Right lung (tissue), 5 donors: ENCODE results near the gene TIMM23. TPM values are rescaled to one million over a fixed set of nuclear protein-coding genes. Genes with fewer than 3 reads are reported as not detected.
"Not testable (repeated sequence)": the region's sequence is repeated elsewhere in the genome, so short reads cannot be mapped to it uniquely, and the experiment has no call there.

Source experiments
- DNase-seq, 2 donors: peaks; one replicate each; pipeline ENCODE4 v3.0.0-alpha.2; 2013
- polyA plus RNA-seq, 5 donors: library from polyadenylated mRNA; unstranded; fragments of 120-200 nt; gene quantifications; one replicate each; pipeline versions ENCODE4 v1.2.1 to v1.2.3, GENCODE V29; 2013; ENCODE audit warnings: inconsistent platforms in 1 of 5, low replicate concordance in 1 of 5; ENCODE audit not compliant: insufficient read length in 5 of 5, insufficient read depth in 1 of 5

The TIMM23 gene
- polyA plus RNA-seq, 5 donors: 41.7 to 54.9 (median 47.6) TPM

- peak in 1 of 2 donors; percentile 14 for DNase-seq
Observed at GRCh38 chr10:45983538-45984186, 11.4 kb downstream of the TIMM23 start.

GRCh38 chr10:45984473-45984872, 12.2 kb downstream of the TIMM23 start:
- not testable (repeated sequence) for DNase-seq

- not testable (repeated sequence) for DNase-seq
Observed at GRCh38 chr10:45985590-45985989, 13.3 kb downstream of the TIMM23 start.

DNA sequence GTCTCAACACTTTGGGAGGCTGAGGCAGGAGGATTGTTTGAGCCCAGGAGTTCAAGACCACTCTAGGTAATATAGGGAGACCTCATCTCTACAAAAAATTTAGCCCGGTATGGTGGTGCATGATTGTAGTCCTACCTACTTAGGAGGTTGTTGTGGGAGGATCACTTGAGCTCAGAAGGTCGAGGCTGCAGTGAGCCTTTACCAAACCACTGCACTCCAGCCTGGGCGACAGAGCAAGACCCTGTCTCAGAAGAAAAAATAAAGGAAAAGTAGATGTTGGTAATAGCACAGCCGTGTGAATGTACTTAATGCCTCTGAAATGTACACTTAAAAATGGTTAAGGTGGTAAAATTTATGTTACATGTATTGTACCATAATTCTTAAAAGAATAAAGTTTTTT, 25.3 kb downstream of the TIMM23 start:
- DNase-seq: no peak

DNA sequence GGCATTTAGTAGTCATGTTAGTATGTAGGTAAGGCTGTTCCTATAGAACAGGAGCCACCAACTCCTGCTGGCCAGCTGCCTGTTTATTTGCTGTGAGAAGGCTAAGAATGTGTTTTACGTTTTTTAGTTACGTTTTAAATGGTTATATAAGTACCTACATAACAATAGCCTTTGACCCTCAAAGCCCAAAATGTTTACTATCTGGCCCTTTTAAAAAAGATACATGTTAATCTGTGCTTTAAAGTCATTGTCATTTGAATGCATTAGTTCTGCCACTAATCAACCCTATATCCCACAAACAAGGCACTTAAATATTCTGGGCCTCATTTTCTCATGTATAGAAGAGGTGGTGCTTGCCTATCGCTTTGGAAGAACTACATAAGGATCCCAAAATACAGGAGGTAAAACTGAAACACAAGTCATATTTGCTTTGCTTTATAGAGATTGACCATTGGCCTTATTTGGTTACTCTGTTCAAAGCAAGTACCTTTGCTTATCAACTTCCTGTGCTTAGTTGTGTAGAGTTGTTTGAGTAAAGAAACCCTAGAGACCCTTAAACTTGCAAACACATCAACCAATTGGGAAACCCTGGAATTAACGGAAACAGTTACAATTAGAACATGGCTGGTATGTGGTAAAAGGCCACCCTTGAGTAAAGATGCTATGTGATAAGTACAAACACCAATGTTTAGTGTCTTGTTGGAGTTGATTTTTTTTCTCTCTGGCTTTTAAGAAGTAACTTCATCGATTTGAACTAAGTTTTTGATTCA, 25.9 kb downstream of the TIMM23 start:
- DNase-seq: no peak

GRCh38 chr10:45999955-46000354, 27.7 kb downstream of the TIMM23 start:
- not testable (repeated sequence) for DNase-seq

DNA sequence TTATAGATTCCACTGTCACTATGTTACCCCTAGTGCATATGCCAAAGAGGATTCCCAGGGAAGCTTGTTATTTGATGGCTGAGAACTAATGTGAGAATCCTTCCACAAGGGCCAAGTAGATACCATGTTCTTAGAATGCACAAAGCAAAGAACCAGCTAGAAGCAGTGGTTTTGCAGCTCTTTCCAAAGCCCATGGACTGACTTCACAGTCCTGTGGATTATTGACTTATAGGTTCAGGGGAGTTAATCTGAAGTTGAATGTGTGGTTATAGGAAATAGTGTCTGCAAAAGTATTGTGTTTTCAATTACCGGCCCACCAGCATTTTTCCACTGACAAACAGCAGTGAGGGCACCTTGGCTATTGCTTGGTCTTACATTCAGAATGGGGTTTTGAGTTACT, 28.2 kb downstream of the TIMM23 start:
- no peak for DNase-seq

DNA sequence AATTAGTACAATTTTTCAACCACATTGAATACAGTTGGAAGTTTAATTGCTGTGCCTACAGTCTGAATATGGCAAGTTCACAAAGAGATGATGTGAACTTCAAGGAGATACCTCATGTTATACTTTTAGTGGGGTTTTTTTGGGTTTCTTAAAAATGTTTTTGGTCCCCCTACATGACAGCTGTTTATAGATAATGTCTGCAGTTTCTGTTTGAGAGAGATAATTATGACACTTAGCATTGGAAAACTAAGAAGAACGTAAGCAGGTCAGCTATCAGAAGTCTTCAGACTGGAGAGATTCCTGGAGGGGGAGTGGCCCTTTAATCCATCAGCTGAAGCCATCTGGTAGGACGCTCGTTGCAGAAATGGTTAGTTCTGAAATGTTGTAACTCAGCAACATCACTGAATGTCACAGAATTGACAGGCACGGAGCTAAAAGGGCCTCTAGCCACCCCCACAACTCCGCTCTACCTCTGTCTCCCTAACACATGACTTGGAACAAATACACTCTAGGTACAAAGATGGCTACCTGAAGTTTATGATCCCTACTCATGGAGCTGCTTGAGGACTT, 29.0 kb downstream of the TIMM23 start:
- no peak for DNase-seq

DNA sequence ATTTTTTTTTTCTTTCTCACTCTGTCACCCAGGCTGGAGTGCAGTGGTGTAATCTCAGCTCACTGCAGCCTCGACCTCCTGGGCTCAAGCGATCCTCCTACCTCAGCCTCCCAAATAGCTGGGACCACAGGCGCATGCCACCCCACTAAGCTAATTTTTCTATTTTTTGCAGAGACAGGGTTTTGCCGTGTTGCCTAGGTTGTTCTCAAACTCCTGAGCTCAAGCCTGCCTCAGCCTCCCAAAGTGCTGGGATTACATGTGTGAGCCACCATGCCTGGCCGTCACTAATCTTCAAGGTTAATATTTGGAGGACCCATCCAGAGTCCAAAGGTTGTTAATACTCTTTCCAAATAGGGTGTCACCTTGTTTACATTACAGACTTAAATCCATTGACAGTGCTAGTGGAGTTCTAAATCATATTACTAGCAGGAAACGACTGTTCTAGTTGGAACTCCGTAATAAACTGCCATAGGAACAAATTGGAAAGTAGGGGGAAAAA, 29.9 kb downstream of the TIMM23 start:
- DNase-seq: not testable (repeated sequence)

- no peak for DNase-seq
Observed at GRCh38 chr10:46002916-46003693, 30.8 kb downstream of the TIMM23 start.

DNA sequence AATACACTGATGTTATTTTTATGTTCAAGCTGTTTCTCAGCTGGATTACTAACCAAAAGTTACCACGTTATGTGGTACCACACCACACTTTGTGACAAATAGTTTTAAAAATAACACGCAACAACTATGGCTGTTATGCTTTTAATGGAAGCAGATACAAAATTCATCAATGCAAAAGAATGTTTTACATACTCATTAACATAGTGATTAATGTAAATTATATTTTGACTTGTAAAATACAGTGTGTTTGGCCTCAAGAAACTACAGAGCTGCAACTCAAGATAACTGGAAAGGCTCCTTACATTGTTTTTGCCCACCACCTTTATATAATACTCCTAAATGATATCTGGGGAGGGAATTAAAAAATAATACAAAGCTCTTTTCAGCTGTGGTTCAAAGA, 32.7 kb downstream of the TIMM23 start:
- DNase-seq: no peak

DNA sequence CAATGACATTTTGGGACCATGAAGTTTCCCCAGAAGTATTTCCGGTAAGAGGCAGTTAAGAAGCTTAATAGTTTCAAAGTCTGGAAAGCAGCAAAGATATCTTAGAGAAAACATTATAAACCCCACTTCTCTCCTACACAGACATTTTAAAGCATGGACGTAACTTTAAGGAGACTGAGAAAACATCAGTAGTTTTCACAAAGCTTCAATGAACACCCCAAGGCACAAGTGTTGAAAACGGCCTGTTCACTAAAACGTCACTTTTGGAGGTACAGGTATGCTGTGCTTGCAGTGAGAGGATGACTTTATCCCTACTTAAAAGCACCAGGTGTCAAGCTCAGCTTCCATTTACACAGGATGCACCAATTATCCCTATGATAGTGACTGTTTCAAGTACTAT, 33.1 kb downstream of the TIMM23 start:
- no peak for DNase-seq

DNA sequence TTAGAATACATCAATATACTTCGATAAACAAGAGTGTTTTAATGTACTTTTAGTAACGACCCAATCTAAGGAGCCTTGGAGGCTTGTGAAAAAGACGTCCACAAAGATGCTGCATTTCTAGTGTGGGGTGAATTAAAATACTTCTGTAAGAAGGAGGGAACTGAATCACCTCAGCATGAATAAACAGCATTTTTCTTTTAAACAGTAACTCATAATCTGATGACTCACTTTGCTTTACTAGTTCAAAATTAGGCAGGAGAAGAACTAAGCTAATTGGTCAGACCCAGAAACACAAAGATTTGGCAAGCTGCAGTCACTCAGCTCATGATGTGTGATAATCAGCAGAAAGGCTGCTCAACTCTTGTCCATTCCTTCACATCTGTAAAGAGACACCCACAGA, 33.9 kb downstream of the TIMM23 start:
- DNase-seq: no peak

- DNase-seq: no peak
Observed at GRCh38 chr10:46012746-46013145, 40.5 kb downstream of the TIMM23 start.

DNA sequence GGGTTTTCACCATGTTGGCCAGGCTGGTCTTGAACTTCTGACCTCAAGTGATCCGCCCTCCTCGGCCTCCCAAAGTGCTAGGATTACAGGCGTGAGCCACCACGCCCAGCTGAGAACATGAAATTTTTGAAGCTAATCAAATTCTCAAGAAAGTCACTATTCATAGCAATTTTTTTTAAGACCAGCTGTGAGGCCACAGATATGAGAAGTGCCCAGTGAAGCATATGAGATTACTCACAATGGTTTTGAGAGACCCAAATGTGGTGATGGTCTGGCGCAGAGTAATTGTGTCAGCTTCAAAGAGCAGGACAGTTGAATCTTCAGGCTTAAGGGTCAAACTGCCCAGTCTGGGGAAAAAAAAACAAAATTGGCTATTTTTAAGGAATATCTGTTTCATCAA, 41.9 kb downstream of the TIMM23 start:
- no peak for DNase-seq

DNA sequence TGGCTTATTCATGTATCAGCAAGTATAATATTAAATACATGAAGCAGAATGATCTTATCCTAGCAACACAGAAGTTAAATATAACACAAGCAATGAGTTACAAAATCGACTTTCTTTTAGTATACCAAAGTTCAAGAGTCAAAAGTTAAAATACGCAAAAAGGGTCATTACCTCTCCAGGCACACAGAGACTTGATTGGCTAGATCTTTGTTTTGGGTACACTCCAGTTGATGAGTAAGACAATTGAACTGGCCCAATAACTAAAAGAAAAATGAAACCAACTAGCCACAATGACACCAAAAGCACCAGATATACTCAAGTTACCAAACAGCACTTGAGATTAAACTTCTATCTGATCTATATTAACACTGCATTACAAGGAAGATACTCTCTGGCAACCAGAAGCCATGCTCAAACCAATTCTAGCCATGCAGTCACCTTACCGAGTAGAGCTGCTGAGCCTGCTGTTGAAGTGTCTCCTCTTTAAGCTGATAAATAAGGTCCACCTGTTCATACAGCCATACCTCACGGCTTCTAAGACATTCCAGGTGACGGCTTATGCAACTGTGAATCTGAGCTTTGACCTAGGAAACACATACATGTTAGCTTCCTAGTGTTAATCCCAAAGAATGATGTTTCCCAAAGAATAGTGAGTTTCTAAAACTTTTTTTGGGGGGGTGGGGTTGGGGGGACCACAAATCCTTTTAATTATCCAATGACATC, 42.6 kb downstream of the TIMM23 start:
- DNase-seq: no peak

DNA sequence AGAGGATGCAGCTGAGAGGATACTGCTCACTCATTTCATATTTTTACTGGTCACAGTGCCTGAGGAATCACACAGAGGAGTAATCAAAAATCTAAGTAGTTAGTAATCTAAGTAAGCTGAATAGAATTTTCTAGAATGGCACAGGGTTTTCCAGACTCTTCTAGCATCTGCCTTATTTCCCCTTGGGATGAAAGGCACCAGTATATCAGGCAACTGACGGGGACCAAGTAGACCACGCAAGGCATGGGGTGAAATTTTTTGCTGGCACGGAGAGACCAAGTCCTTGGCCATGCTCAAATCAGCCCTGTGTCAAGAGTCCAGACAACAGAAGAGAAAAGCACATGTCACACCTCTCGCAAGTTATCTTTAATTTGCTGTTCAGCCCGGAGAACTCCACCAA, 43.9 kb downstream of the TIMM23 start:
- DNase-seq: no peak

DNA sequence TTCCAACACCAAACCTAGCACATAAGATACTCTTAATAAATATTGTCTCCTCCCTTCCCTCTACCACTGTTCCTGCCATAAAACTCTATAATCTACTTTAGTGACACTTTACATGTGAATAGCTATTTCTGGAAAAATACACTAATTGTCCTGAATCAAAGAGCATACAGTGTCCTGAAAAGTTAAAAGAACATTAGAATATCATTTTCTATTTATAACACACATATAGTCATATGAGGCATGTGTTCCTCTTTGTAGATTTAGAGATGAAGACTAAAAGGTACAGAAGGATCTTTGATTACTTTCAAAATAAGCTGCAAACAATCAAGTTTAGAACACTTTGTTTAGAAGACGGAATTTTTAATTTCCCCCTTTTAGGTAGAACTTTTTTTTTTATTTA, 44.5 kb downstream of the TIMM23 start:
- DNase-seq: no peak

- no peak for DNase-seq
Observed at GRCh38 chr10:46017733-46018132, 45.4 kb downstream of the TIMM23 start.

- no peak for DNase-seq
Observed at GRCh38 chr10:46018453-46019176, 46.3 kb downstream of the TIMM23 start.

GRCh38 chr10:46019177-46019528, 46.9 kb downstream of the TIMM23 start:
- no peak for DNase-seq
